HG02970 (cell line): ENCODE measurements around the gene GRIK3.

ENCODE experiments used
- ATAC-seq: cut with Tn5 transposase; IDR thresholded peaks from one replicate; pipeline ENCODE4 v1.9.1; 2021; ENCODE audit warnings: mild to moderate bottlenecking, moderate library complexity, moderate number of reproducible peaks; ENCODE audit not compliant: unreplicated experiment, low FRiP score

Gene GRIK3

DNA sequence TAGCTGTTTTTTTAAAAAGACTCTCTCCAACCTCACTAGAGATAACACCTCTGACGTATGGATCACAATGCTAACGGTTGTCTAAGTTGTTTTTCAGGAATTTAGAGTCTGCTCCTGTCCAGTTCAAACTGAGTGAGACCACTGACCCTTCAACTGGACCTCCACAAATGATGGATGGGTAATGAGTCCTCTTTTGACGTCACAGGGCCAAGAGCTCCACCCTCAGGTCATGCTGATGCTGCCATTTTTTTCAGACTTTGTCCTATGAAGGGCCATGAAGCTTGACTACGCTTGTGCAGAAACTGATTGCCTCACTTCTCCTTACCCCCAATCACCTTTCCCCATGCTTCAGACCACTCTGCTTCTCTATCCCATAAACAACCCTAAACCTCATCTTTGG, 16.6 kb downstream of the GRIK3 start:
- ATAC-seq, result no peak

DNA sequence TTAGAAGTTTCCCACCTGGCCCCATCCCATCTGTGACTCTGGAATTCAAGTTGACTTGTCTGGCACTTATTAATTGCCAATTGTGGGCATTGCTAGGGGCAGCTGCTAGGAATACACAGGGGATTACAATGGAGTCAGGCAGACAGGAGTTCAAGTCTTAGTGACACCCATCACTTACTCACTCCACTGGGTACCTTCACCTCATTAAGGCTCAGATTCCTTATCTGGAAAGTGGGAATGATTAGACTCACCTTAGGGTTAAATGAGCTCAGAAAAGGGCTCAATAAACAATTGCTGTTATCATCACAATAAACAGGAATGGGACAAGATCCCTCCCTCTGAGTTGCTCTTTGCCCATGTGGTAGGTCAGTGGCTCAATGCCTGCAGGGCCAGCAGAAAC, 18.2 kb downstream of the GRIK3 start:
- ATAC-seq, result no peak

GRCh38 chr1:37015713-37016112, 18.6 kb downstream of the GRIK3 start:
- no peak for ATAC-seq

DNA sequence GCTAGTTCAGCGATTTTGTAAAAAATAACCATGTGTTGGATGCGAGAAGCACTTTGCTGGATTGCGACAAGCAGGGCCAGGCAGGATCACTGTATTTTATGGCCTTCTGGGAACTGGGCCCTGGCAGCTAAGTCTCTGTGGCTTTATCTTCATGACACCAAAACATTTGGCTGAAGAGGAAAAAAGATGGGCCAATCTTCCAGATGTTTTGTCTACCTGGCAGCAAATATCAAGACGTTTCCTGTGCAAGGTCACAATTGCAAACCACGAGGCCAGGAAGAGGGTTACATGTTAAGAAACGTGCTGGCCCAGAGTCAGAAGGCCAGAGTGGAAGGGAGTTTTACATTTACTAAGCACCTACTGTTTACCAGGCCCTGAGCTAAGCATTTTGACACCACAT, 22.1 kb downstream of the GRIK3 start:
- no peak for ATAC-seq

GRCh38 chr1:37010011-37010410, 24.3 kb downstream of the GRIK3 start:
- no peak for ATAC-seq

DNA sequence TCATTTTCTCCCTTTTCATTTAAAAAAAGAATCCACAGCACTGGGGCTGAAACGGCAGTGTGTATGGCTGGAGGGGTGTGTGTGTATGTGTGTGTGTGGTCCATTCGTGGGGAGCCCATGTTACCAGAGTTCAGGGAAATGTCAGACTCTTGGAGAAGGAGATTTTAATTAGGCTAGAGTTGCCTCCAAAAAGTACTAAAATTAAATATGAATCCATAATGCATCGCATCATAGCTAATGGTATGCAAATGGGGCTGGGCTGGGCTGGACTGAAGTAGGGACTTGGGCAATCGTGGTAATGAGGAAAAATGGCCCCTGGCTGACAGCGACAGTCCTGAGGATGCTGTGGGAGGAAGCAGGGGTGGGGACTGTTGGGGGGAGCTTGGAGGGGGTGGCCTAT, 24.8 kb downstream of the GRIK3 start:
- no peak for ATAC-seq

DNA sequence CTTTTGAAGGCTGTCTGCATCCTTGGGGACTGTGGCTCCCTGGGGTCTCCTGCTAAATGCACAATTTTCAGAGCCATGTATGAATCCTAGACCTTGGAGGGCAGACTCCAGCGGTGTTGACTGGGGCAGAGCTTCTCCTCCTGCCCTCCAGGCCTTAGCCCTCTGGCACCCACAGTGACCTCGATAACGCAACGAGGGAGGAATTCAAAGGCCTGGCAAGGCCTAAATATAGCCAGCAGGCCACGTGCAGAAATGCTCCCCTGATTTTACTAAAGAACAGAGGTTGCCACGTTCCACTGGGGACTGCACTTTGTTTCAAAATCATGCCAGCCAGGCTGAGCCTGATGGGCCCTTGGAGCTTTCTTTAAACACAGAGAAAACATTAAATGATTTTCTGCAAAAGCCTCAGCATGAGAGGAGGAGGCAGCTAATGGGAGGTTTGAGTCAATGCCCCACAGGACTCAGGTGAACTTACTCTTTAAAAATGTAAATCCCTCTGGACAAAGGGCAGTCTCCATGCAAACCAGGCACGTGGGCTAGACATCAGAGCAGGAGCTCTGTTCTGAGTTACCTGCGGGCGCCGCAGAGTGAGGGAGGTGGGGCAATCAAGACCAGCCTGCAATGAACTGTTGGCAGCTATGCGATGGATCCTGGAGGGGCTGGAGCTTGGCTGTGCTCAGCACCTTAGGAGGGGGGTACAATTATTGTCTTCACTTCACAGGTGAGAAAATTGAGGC, 28.0 kb downstream of the GRIK3 start:
- no peak for ATAC-seq

DNA sequence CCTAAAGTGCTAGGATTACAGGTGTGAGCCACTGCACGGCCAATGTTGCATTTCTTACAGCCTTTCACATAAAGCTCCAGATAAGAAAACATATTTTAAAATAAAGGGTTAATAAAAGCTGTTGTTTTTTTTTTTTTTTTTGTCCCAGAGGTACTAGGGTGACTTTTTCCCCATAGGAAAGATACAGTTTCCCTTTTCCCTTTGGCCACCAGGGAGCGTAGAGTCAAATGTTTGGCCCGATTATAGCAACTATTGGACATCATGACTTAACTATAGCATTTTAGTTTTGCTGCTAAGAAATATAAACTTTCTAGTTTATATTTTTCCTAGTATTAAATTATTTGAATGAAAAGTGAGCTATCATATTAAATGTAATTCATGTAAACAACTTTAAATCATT, 31.4 kb downstream of the GRIK3 start:
- no peak for ATAC-seq

DNA sequence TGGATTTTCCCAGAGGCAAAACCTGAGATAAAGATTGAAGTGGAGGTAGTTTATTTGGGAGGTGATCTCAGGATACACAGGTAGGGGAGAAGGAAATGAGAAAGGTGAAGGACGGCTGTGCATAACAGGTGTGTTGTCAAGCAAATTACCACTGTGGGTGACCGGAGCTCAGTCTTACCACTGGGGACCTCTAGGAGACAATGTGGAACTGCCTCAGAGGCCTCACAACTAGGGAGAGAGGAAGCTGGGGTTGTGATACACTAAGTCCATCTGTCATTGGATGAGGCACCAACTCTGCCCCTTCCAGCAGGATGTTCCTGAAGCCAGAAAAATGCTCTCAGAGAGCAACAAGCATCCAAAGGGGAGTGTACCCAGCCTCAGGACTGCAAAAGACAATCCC, 32.6 kb downstream of the GRIK3 start:
- ATAC-seq, result no peak

DNA sequence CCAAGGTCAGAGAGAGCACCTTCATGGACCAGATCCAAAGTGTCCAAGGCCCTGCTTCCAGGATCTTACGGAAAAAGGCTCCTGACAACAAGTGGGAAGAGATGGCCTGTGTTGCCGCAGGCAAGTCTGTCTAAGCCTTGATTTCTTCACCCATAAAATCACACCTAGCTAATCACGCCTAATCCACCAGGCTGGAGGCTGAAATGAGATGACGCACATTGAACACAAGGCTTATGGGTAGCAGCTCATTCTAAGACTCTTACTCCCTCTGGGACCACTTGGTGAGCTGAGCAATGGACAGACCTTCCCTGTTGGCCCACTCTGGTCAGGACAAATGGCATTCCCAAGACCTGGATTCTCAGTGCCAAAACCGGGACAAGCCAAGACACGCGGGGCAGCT, 38.2 kb downstream of the GRIK3 start:
- no peak for ATAC-seq

DNA sequence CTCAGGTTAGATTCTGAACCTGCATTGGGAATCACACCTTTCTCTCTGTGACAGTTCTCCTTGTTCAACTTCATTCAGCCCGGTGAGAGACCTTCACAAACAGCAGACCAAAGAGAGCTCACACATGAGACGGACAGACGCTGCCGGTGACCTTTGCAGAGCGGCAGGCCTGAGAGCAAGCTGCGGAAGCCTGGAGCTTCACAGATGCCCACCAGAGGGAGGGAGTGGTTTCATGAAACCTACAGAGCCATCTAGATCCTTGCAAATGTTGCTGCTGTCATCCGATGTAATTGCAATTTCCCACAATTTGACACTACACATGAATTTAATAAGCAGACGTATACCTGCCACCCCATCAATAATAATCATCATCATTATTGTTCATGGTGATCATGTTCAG, 39.4 kb downstream of the GRIK3 start:
- ATAC-seq, result no peak

DNA sequence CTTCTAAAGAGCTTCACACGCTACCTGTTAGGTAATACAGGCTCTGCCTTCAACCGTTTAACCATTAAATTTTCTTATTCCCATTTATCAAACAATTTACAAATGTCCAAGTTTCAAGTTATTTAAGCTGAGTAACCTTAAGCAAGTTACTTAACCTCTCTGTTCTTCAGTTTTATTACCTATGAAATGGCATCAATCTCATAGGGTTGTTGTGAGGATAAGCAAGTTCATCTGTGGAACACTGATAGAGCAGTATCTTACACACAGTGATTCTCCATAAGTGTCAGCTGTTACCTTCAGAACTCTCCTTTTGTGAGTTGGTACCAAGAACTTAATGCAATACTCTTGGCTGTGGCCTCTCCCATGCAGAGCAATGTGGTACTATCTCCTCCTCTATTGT, 40.0 kb downstream of the GRIK3 start:
- ATAC-seq, result no peak

- no peak for ATAC-seq
These were observed 42.0 kb downstream of the GRIK3 start for GRCh38 chr1:36992139-36992943.

DNA sequence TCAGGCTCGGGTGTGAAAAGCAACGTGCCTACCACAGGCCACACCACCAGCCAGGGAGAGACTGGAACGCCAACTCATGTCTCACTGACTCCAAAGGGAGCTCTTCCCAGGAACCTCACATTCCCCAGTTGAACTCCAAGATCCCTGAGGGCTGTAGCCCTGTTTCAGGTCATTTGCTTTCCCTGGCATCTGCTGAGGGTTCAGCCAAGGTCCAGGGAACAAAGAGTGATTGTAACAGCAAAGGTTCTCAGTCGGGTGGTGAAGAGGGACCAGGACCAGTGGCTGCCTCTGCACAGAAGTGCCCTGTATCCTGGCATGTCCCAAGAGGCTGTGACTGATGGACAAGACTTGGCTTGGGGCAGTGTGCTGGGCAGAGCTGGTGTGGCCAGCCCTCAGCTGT, 42.8 kb downstream of the GRIK3 start:
- no peak for ATAC-seq

GRCh38 chr1:36990928-36991327, 43.4 kb downstream of the GRIK3 start:
- no peak for ATAC-seq

DNA sequence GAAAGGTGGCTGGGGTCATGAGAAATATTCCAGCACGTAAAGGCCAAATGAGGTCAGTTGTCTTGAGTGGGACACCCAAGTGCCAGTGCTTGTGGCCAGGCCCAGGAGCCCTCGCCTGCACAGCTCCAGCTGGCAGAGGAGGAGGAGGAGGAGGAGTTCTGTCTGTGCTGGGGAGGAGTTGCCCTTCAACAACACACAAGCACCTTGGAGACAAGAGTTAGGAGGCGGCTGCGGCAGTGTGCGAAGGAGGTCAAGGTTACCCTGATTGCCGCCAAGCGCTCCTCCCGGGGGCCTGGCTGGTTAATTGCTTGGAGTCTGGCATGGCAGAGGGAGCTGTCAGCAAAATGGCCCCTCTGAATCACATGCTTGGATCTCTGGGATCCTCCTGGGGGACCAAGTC, 45.1 kb downstream of the GRIK3 start:
- no peak for ATAC-seq

DNA sequence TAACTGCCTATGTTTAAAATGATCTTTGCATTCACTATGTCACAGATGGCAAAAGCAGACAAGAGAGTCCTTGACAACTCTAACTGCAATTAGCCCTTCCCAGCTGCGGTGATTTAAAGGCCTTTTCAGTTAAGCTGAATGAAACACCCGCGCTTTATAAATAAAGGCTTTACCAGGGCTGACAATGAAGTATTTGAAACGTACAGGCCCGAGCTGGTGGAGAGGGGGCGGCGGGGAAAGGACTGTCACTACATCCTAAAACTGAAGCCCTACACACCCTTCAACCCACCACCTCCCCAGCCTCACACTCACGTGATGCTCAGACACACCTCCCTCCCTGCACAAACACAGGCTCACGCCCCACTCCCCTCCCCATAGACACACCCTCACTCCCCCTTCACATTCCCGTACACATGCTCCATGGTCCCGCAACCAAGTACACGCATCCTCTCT, 45.5 kb downstream of the GRIK3 start:
- no peak for ATAC-seq

DNA sequence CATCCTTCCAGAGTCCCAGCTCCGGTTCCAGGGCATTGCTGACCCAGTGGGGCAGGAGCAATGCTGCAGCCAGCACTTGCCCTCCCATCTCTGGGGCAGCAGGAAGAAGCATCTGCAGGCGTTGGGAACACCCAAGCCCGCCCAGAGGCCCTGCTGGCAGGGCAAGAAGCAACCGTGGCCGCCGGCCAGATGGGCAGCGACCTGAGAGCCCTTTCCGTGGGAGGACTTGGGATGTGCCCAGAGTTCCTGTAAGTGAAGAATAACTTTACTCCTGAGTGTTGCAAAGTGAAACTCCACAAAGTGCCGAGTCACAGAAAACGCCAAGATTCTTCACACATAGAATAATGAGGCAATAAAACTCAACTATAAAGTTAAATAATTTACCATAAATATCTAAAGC, 46.0 kb downstream of the GRIK3 start:
- ATAC-seq, result no peak

- no peak for ATAC-seq
These were observed 47.0 kb downstream of the GRIK3 start for GRCh38 chr1:36987276-36987675.

- ATAC-seq, result no peak
These were observed 47.9 kb downstream of the GRIK3 start for GRCh38 chr1:36986241-36986985.

DNA sequence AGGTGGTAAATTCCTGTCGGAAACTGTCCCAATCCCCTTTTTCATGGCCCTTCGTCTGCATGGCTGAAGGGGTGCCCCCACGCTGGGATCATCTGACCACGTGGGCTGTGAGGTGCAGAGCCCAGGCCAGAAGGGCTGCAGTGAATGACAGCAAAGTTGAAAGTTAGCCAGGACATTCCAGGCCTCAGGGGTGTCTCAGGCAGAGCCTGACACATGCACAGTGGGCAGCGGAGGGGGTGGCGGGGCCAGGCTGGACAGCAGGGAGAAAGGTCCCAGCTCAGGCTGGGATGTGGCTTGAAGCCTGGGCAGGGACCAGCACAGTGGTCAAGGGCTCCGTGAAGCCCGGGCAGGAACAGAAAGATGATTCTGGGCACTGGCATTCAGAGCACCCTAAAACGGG, 49.6 kb downstream of the GRIK3 start:
- no peak for ATAC-seq
